Measurements from ENCODE around the gene FOXS1. TPM values are rescaled to one million over a fixed set of nuclear protein-coding genes. Genes with fewer than 3 reads are reported as not detected.
A peak's percentile ranks its signal among the peaks of the same experiment; 100 is the strongest.

The FOXS1 gene
- total and polyA plus RNA-seq, 10 of the 15 experiments (the other 5 are each of a cell fraction or from before 2014, with no cell fraction given): not detected

GRCh38 chr20:31861385-31862156 lies 16.2 kb upstream of the FOXS1 start (continued):
- TF ChIP-seq ZNF687 (IDR thresholded peaks at IDR 0.05) (no peak), STAT3 (IDR thresholded peaks at IDR 0.05; ENCODE audit: low read depth, low read length) (no peak), ZNF217 (IDR thresholded peaks at IDR 0.05) (no peak), NFYA (IDR thresholded peaks at IDR 0.05; ENCODE audit: borderline replicate concordance, low read depth, low read length) (no peak), USF1 (IDR thresholded peaks at IDR 0.05; ENCODE audit: borderline replicate concordance, extremely low read length, insufficient read depth, low read depth, low read length) (no peak), ELK1 (IDR thresholded peaks at IDR 0.05; ENCODE audit: low read depth, low read length) (no peak), EZH2 (IDR thresholded peaks at IDR 0.05; ENCODE audit: borderline replicate concordance, control insufficient read depth, low read depth, low read length) (no peak), PBX3 (IDR thresholded peaks at IDR 0.05; ENCODE audit: insufficient replicate concordance, low read depth, low read length) (no peak), MLLT1 (IDR thresholded peaks at IDR 0.05) (no peak), E4F1 (IDR thresholded peaks at IDR 0.05; ENCODE audit: borderline replicate concordance, partially characterized antibody) (no peak), NBN (IDR thresholded peaks at IDR 0.05) (no peak), HDAC2 (IDR thresholded peaks at IDR 0.05) (no peak), TAF1 (IDR thresholded peaks at IDR 0.05; ENCODE audit: borderline replicate concordance, low read depth, low read length) (no peak), TCF3 (IDR thresholded peaks at IDR 0.05; ENCODE audit: borderline replicate concordance, insufficient read depth, low read depth, low read length) (0 out of 2 replicates have a peak, but pooled peaks have one; percentile 18), PKNOX1 (IDR thresholded peaks at IDR 0.05) (no peak)

Data from GM12878 (cell line).